ENCODE results near the gene KIF19. TPM values are rescaled to one million over a fixed set of nuclear protein-coding genes. Genes with fewer than 3 reads are reported as not detected.
A peak's percentile ranks its signal among the peaks of the same experiment; 100 is the strongest.
"Not testable (repeated sequence)": the region's sequence is repeated elsewhere in the genome, so short reads cannot be mapped to it uniquely, and the experiment has no call there.

KIF19 gene
- total RNA-seq, 1 experiment from 2014 or later: not detected

GRCh38 chr17:74280093-74280513, 45.9 kb upstream of the KIF19 start:
- no peak for DNase-seq
- H3K27me3 ChIP-seq (ENCODE audit: low read length): no peaks in the 10 kb centered on the region
- no peak overlapping the region for H3K4me2 ChIP-seq (ENCODE audit: low read length)
- ChIA-PET CTCF (no interaction called here), POLR2A (ENCODE audit: unreplicated experiment) (no interaction called here)
- no peaks in the 10 kb centered on the region for H3K9me3 ChIP-seq (ENCODE audit: low read length)
- H3F3A ChIP-seq (ENCODE audit: low read length, unreplicated experiment): no peaks in the 10 kb centered on the region
- intact Hi-C loops (cut with micrococcal nuclease): loop anchor here (5.0 kb wide), 1 partner anchor 68 kb away; the partner anchor contains the start of gene TTYH2
- H3K27ac ChIP-seq (ENCODE audit: low read length): no peak overlapping the region
- no peaks in the 10 kb centered on the region for H3K9me2 ChIP-seq (replicated peaks; ENCODE audit: low read length)
- no peaks in the 10 kb centered on the region for H3K79me2 ChIP-seq (ENCODE audit: low read length)
- no peaks in the 10 kb centered on the region for H3K36me3 ChIP-seq (ENCODE audit: low read depth, low read length)
- H3K4me3 ChIP-seq (ENCODE audit: low read length): no peak overlapping the region
- no TSS peak for BruUV-seq (replicated peaks)
- no peak for TF ChIP-seq EZH2phosphoT487 (IDR thresholded peaks at IDR 0.05; ENCODE audit: borderline replicate concordance, low read length)
- no peak for TF ChIP-seq CTCF (conservative IDR thresholded peaks at IDR 0.05; ENCODE audit: low read depth, low read length)
- TF ChIP-seq EZH2 (IDR thresholded peaks at IDR 0.05; ENCODE audit: low read length, unreplicated experiment): no peak
- peaks cover 13% of the 10 kb centered on the region for H3K4me1 ChIP-seq (ENCODE audit: insufficient read depth, low read length)
- no peak overlapping the region for H3K9ac ChIP-seq (ENCODE audit: low read length)
- H4K20me1 ChIP-seq (ENCODE audit: low read length): no peaks in the 10 kb centered on the region
- ATAC-seq: no peak
- H2AFZ ChIP-seq (ENCODE audit: low read length): no peak overlapping the region

GRCh38 chr17:74281799-74282198, 44.2 kb upstream of the KIF19 start:
- no peaks in the 10 kb centered on the region for H3K9me2 ChIP-seq (replicated peaks; ENCODE audit: low read length)
- H3K36me3 ChIP-seq (ENCODE audit: low read depth, low read length): no peaks in the 10 kb centered on the region
- DNase-seq (no peak), ATAC-seq (no peak)
- intact Hi-C loops (cut with micrococcal nuclease): loop anchor here (5.0 kb wide), 1 partner anchor 69 kb away; the partner anchor contains the start of gene TTYH2
- H3K4me2 ChIP-seq (ENCODE audit: low read length): no peak overlapping the region
- H3K4me1 ChIP-seq (ENCODE audit: insufficient read depth, low read length): peaks cover 13% of the 10 kb centered on the region
- ChIA-PET POLR2A (ENCODE audit: unreplicated experiment) (no interaction called here), CTCF (interaction anchor here (0.8 kb wide), 1 partner anchor 69 kb away, joined by 7 read pairs; no protein-coding TSS in a partner anchor)
- no peaks in the 10 kb centered on the region for H4K20me1 ChIP-seq (ENCODE audit: low read length)
- H3K79me2 ChIP-seq (ENCODE audit: low read length): no peaks in the 10 kb centered on the region
- no peak overlapping the region for H3K9ac ChIP-seq (ENCODE audit: low read length)
- peak overlapping the region; percentile 71; the same call in 1 of the 2 replicates for H3K27ac ChIP-seq (ENCODE audit: low read length)
- no TSS peak for BruUV-seq (replicated peaks)
- H3K9me3 ChIP-seq (ENCODE audit: low read length): no peaks in the 10 kb centered on the region
- H2AFZ ChIP-seq (ENCODE audit: low read length): no peak overlapping the region
- H3F3A ChIP-seq (ENCODE audit: low read length, unreplicated experiment): no peaks in the 10 kb centered on the region
- H3K4me3 ChIP-seq (ENCODE audit: low read length): no peak overlapping the region
- TF ChIP-seq CTCF (conservative IDR thresholded peaks at IDR 0.05; ENCODE audit: low read depth, low read length): no peak
- TF ChIP-seq EZH2phosphoT487 (IDR thresholded peaks at IDR 0.05; ENCODE audit: borderline replicate concordance, low read length): no peak
- no peak for TF ChIP-seq EZH2 (IDR thresholded peaks at IDR 0.05; ENCODE audit: low read length, unreplicated experiment)
- H3K27me3 ChIP-seq (ENCODE audit: low read length): no peaks in the 10 kb centered on the region

- H3K9me3 ChIP-seq (ENCODE audit: low read length); BruUV-seq (replicated peaks); H3F3A ChIP-seq (ENCODE audit: low read length, unreplicated experiment); H3K4me3 ChIP-seq (ENCODE audit: low read length); H3K27me3 ChIP-seq (ENCODE audit: low read length); H3K79me2 ChIP-seq (ENCODE audit: low read length); ATAC-seq; H4K20me1 ChIP-seq (ENCODE audit: low read length); H3K9me2 ChIP-seq (replicated peaks; ENCODE audit: low read length); DNase-seq; H3K36me3 ChIP-seq (ENCODE audit: low read depth, low read length): not testable (repeated sequence)
- peak overlapping the region; percentile 13; the same call in 1 of the 2 replicates for H3K9ac ChIP-seq (ENCODE audit: low read length)
- intact Hi-C loops (cut with micrococcal nuclease): loop anchor here (5.0 kb wide), 1 partner anchor 70 kb away; the partner anchor contains the start of gene TTYH2
- peak overlapping the region; percentile 71 for H3K27ac ChIP-seq (ENCODE audit: low read length)
- ChIA-PET POLR2A (ENCODE audit: unreplicated experiment) (interaction anchor here (0.7 kb wide), 1 partner anchor 1053 kb away, joined by 9 read pairs; no protein-coding TSS in a partner anchor), CTCF (interaction anchor here (0.8 kb wide), 1 partner anchor 69 kb away, joined by 7 read pairs; no protein-coding TSS in a partner anchor)
- H3K4me2 ChIP-seq (ENCODE audit: low read length): peak overlapping the region; percentile 50
- peaks cover 13% of the 10 kb centered on the region for H3K4me1 ChIP-seq (ENCODE audit: insufficient read depth, low read length)
- H2AFZ ChIP-seq (ENCODE audit: low read length): 0 out of 2 replicates have a peak overlapping the region, but pooled peaks have one; percentile 12
Measured at GRCh38 chr17:74282274-74282586, 43.8 kb upstream of the KIF19 start.
